K562 (cell line): Measurements from ENCODE around the gene ADAM15. TPM values are rescaled to one million over a fixed set of nuclear protein-coding genes. Genes with fewer than 3 reads are reported as not detected.

Experiments
- ATAC-seq: fragments of 200-7000 bp; cut with Tn5 transposase; 3 replicates; pipeline ENCODE4 v1.9.1; 2020; ENCODE audit warnings: moderate library complexity
- BruUV-seq: library from RNA; stranded (reverse); fragments of 400-500 nt; replicated peaks from 2 replicates; lab custom pipeline; 2021; lab: Mats Ljungman, UMichigan
- CTCF ChIA-PET: fragments of 300-600 bp; formaldehyde crosslinking; extraction: SDS; loops from one replicate; lab custom pipeline; 2021; ENCODE audit warnings: low intra/inter-chr PET ratio; lab: Yijun Ruan, JAX
- POLR2A ChIA-PET: fragments of 300-600, 350-650 bp; sonication (Branson Sonifier 250); formaldehyde crosslinking; extraction: SDS; loops from one replicate; lab custom pipeline; 2021; ENCODE audit warnings: antibody characterized with exemption, inconsistent platforms; lab: Yijun Ruan, JAX
- DNase-seq, 4 experiments: peaks; one replicate each; pipeline versions ENCODE4 v3.0.0 to v3.0.0-alpha.2; 2011 to 2018; ENCODE audit warnings: low spot score in 3 of 4, mixed read lengths in 3 of 4; ENCODE audit errors: extremely low read depth in 1 of 4
- FAIRE-seq: peaks from 2 replicates; lab custom pipeline; 2011; peaks lifted over from hg19 to GRCh38; lab: Jason Lieb, UNC
- H2AFZ ChIP-seq: 2 replicates; pipeline ENCODE4 v1.6.0; 2011; ENCODE audit warnings: low read depth, low read length, control low read depth, inconsistent platforms
- H3K27ac ChIP-seq: fragments of 200-600 bp; 3 replicates; pipeline ENCODE4 v1.8.0; 2011; ENCODE audit warnings: low read depth, mild to moderate bottlenecking, control low read depth, inconsistent platforms, low read length, moderate library complexity, mixed read lengths; ENCODE audit errors: extremely low read depth
- H3K27me3 ChIP-seq, 2 experiments: fragments of 300-600 bp in 1 of 2; 2 replicates in 1 of 2; 3 replicates in 1 of 2; pipeline versions ENCODE4 v1.6.0 to v1.8.0; 2011; ENCODE audit warnings: inconsistent platforms in 2 of 2, low read length in 2 of 2, mild to moderate bottlenecking in 1 of 2, mixed read lengths in 1 of 2, moderate library complexity in 1 of 2; ENCODE audit not compliant: control insufficient read depth in 2 of 2, insufficient read depth in 2 of 2
- H3K36me3 ChIP-seq: fragments of 300-600 bp; 3 replicates; pipeline ENCODE4 v1.8.0; 2011; ENCODE audit warnings: mild to moderate bottlenecking, low read length, inconsistent platforms; ENCODE audit not compliant: control insufficient read depth, insufficient read depth
- H3K4me1 ChIP-seq, 2 experiments: fragments of 200-600 bp in 1 of 2; replicated peaks in 1 of 2; 2 replicates in 1 of 2; 3 replicates in 1 of 2; pipeline versions ENCODE4 v1.5.1 to v1.8.0; 2011; ENCODE audit warnings: inconsistent platforms in 2 of 2, low read length in 2 of 2, mild to moderate bottlenecking in 1 of 2, mixed read lengths in 1 of 2, moderate library complexity in 1 of 2; ENCODE audit not compliant: control insufficient read depth in 2 of 2, insufficient read depth in 2 of 2
- H3K4me2 ChIP-seq: 2 replicates; pipeline ENCODE4 v1.6.1; 2011; ENCODE audit warnings: low read length, control low read depth, inconsistent platforms, mixed read lengths; ENCODE audit not compliant: insufficient read depth
- H3K4me3 ChIP-seq: fragments of 200-600 bp; sonication (generic), shearing (Covaris generic); 2 replicates; pipeline ENCODE4 v1.5.1; 2016; ENCODE audit warnings: control low read depth, inconsistent platforms
- H3K79me2 ChIP-seq: fragments of 200-600 bp; 3 replicates; pipeline ENCODE4 v1.8.0; 2011; ENCODE audit warnings: low read length, inconsistent platforms; ENCODE audit not compliant: control insufficient read depth, insufficient read depth
- H3K9ac ChIP-seq, 2 experiments: 2 replicates each; pipeline versions ENCODE4 v1.6.0 to v1.6.1; 2011; ENCODE audit warnings: low read depth in 2 of 2, low read length in 2 of 2, control low read depth in 1 of 2, inconsistent platforms in 1 of 2, mild to moderate bottlenecking in 1 of 2, mixed read lengths in 1 of 2; ENCODE audit not compliant: insufficient read depth in 1 of 2
- H3K9me1 ChIP-seq: one replicate; pipeline ENCODE4 v1.6.0; 2011; ENCODE audit warnings: inconsistent platforms, mild to moderate bottlenecking, low read length, moderate library complexity; ENCODE audit not compliant: control insufficient read depth, insufficient read depth
- H3K9me3 ChIP-seq: replicated peaks from 2 replicates; pipeline ENCODE4 v1.5.1; 2011; ENCODE audit warnings: low read depth, low read length, inconsistent platforms; ENCODE audit not compliant: control insufficient read depth, insufficient read depth
- H4K20me1 ChIP-seq: replicated peaks from 2 replicates; pipeline ENCODE4 v1.6.1; 2011; ENCODE audit warnings: low read length, inconsistent platforms, mixed read lengths; ENCODE audit not compliant: control insufficient read depth, insufficient read depth
- ARID1B ChIP-seq: fragments of 450-650 bp; IDR thresholded peaks from 2 replicates; pipeline ENCODE4 v1.6.1; 2016; ENCODE audit warnings: antibody characterized with exemption, mild to moderate bottlenecking, inconsistent platforms
- CBX1 ChIP-seq: sonication (generic); IDR thresholded peaks from 2 replicates; pipeline ENCODE4 v1.6.1; 2016; ENCODE audit warnings: antibody characterized with exemption, low read depth, mild to moderate bottlenecking
- E2F6 ChIP-seq, 2 experiments: IDR thresholded peaks; 2 replicates each; pipeline ENCODE4 v1.6.1; 2011; ENCODE audit warnings: borderline replicate concordance in 1 of 2, control low read depth in 1 of 2, low read depth in 1 of 2, low read length in 1 of 2, mild to moderate bottlenecking in 1 of 2, mixed read lengths in 1 of 2, moderate library complexity in 1 of 2; ENCODE audit not compliant: insufficient read depth in 1 of 2, insufficient read length in 1 of 2, poor library complexity in 1 of 2, severe bottlenecking in 1 of 2; ENCODE audit errors: extremely low read depth in 1 of 2
- EGR1 ChIP-seq: fragments of 450-650 bp; conservative IDR thresholded peaks from 2 replicates; pipeline ENCODE4 v1.6.1; 2017; ENCODE audit warnings: mild to moderate bottlenecking
- FOSL1 ChIP-seq: fragments of 200-800 bp; sonication (Bioruptor generic); conservative IDR thresholded peaks from 2 replicates; pipeline ENCODE4 v1.6.1; 2016; ENCODE audit warnings: missing genetic modification characterization, missing compliant biosample characterization
- IFI16 ChIP-seq: fragments of 250-450 bp; sonication (Bioruptor Pico); IDR thresholded peaks from 2 replicates; pipeline ENCODE4 v2.1.2; 2022; ENCODE audit warnings: mild to moderate bottlenecking, inconsistent platforms
- MLX ChIP-seq, 2 experiments: fragments of 450-650 bp in 1 of 2; sonication (generic) in 1 of 2; formaldehyde crosslinking; conservative IDR thresholded peaks; 2 replicates each; pipeline versions ENCODE4 v1.4.0 to v1.8.1; 2020 to 2022; ENCODE audit warnings: mild to moderate bottlenecking in 1 of 2, missing genetic modification reagents in 1 of 2
- NELFE ChIP-seq: IDR thresholded peaks from 2 replicates; pipeline ENCODE4 v1.6.1; 2011; ENCODE audit warnings: mild to moderate bottlenecking; ENCODE audit not compliant: insufficient read depth, insufficient read length
- NFE2 ChIP-seq: IDR thresholded peaks from 2 replicates; pipeline ENCODE4 v1.6.1; 2014; ENCODE audit warnings: antibody characterized with exemption, low read depth
- NFIC ChIP-seq: fragments of 450-650 bp; IDR thresholded peaks from 2 replicates; pipeline ENCODE4 v1.6.1; 2017; ENCODE audit warnings: mild to moderate bottlenecking, inconsistent platforms
- NRF1 ChIP-seq, 2 experiments: fragments of 450-650 bp; IDR thresholded peaks in 1 of 2; conservative IDR thresholded peaks in 1 of 2; 2 replicates each; pipeline ENCODE4 v1.6.1; 2014; ENCODE audit warnings: mild to moderate bottlenecking in 2 of 2
- RBFOX2 ChIP-seq: fragments of 200-400 bp; formaldehyde crosslinking; IDR thresholded peaks from 2 replicates; pipeline ENCODE4 v1.6.1; 2017; ENCODE audit warnings: low read depth, mild to moderate bottlenecking, low read length, moderate library complexity
- SIN3A ChIP-seq, 2 experiments: fragments of 150-350 bp in 1 of 2; IDR thresholded peaks; 2 replicates each; pipeline ENCODE4 v1.6.1; 2011 to 2016; ENCODE audit warnings: borderline replicate concordance in 2 of 2, low read depth in 2 of 2, low read length in 2 of 2, mild to moderate bottlenecking in 2 of 2, moderate library complexity in 2 of 2; ENCODE audit not compliant: control insufficient read depth in 1 of 2
- TCF7L2 ChIP-seq: fragments of 150-350 bp; IDR thresholded peaks from 2 replicates; pipeline ENCODE4 v1.6.1; 2016; ENCODE audit warnings: low read depth, mild to moderate bottlenecking, low read length, moderate library complexity
- TEAD4 ChIP-seq, 2 experiments: sonication (generic) in 1 of 2; formaldehyde crosslinking in 1 of 2; IDR thresholded peaks; 2 replicates each; pipeline versions ENCODE4 v1.6.1 to v1.8.0; 2012 to 2022; ENCODE audit warnings: borderline replicate concordance in 1 of 2, inconsistent platforms in 1 of 2, low read length in 1 of 2, mild to moderate bottlenecking in 1 of 2, missing genetic modification reagents in 1 of 2
- TOE1 ChIP-seq, 2 experiments: fragments of 450-650 bp in 1 of 2; sonication (generic) in 1 of 2; formaldehyde crosslinking in 1 of 2; IDR thresholded peaks; 2 replicates each; pipeline versions ENCODE4 v1.7.1 to v1.8.0; 2016 to 2022; ENCODE audit warnings: borderline replicate concordance in 2 of 2, mild to moderate bottlenecking in 2 of 2, antibody characterized with exemption in 1 of 2, inconsistent platforms in 1 of 2, low read depth in 1 of 2, missing genetic modification reagents in 1 of 2, moderate library complexity in 1 of 2
- TRIM24 ChIP-seq, 2 experiments: fragments of 450-650 bp; IDR thresholded peaks; 2 replicates each; pipeline ENCODE4 v1.6.1; 2016
- ZNF780A ChIP-seq: fragments of 250-450 bp; sonication (Bioruptor Pico); IDR thresholded peaks from 2 replicates; pipeline ENCODE4 v1.5.0; 2021; ENCODE audit warnings: mild to moderate bottlenecking
- WGBS: fragments of 100-300 bp; shearing (Covaris generic); methylation state at CpG from one replicate; pipeline ENCODE4 v1.1.6; 2016; ENCODE audit warnings: low coverage, mixed read lengths; ENCODE audit not compliant: insufficient coverage; ENCODE audit errors: missing lambda C conversion rate; 5-methylcytosine and 5-hydroxymethylcytosine counted together
- in situ Hi-C: fragments of 300-500 bp; cut with MboI; formaldehyde crosslinking; loops from 4 replicates; pipeline ENCODE4 v1.15.0; 2018; ENCODE audit warnings: inconsistent platforms, mixed read lengths
- intact Hi-C: fragments of 100-400 bp; cut with micrococcal nuclease; formaldehyde crosslinking; loops from 2 replicates; pipeline ENCODE4 v1.14.2; 2022
- polyA plus RNA-seq, 8 experiments: library from polyadenylated mRNA; depleted of rRNA in 4 of 8; stranded (reverse) in 5 of 8; unstranded in 3 of 8; fragments of >200 nt; fragmentation: Nextera tagmentation in 2 of 8; fragmentation: Illumina TruSeq in 1 of 8; extraction: Ambion mirVana in 2 of 8; extraction: Trizol in 1 of 8; gene quantifications; 2 replicates each; pipeline versions ENCODE4 v1.2.1 to v1.2.3, GENCODE V29; 2011 to 2014; ENCODE audit warnings: inconsistent platforms in 1 of 8, missing spikeins in 1 of 8
- total RNA-seq, 7 experiments: library from RNA; depleted of rRNA in 6 of 7; stranded (reverse); fragments of >200 nt in 6 of 7; fragmentation: Illumina TruSeq in 2 of 7; extraction: Trizol in 2 of 7; gene quantifications; 2 replicates each; pipeline versions ENCODE4 v1.2.1 to v1.2.3, GENCODE V29; 2011 to 2021; ENCODE audit warnings: low replicate concordance in 1 of 7

Gene ADAM15
- total and polyA plus RNA-seq, 9 of the 15 experiments (the other 6 are each of a cell fraction or from before 2014, with no cell fraction given) = 0.69 to 72.3 (median 32.8) TPM

GRCh38 chr1:155085504-155086127 is 34.5 kb downstream of the ADAM15 start:
- H3K27me3 ChIP-seq = peaks cover 3 to 8% of the 10 kb centered on the region in 2 experiments; a peak in 2 of 5 replicates
- H4K20me1 ChIP-seq = peaks cover 26% of the 10 kb centered on the region
- peak overlapping the region; percentile 77 to 92; a peak in 3 of 4 replicates for H3K9ac ChIP-seq
- peak overlapping the region; percentile 72 for H3K27ac ChIP-seq
- H3K4me3 ChIP-seq = peak overlapping the region; percentile 59
- H3K4me1 ChIP-seq = peaks cover 21 to 54% of the 10 kb centered on the region in 2 experiments
- POLR2A ChIA-PET = interaction anchor here (0.8 to 1.2 kb wide), 2 partner anchors 22 to 33 kb away, joined by 3 to 6 read pairs; partner anchors contain the start of gene EFNA4
- peak overlapping the region; percentile 95 for H2AFZ ChIP-seq
- peaks cover 7% of the 10 kb centered on the region; the same call in 1 of the 3 replicates for H3K36me3 ChIP-seq
- under 1% methylated on average over 28 of the region's 32 CpGs for WGBS
- in situ Hi-C loops = no loop called here
- H3K9me3 ChIP-seq = no peaks in the 10 kb centered on the region
- peak; percentile 42 for ATAC-seq
- CTCF ChIA-PET = interaction anchor here (0.7 to 9.0 kb wide), 6 partner anchors 23 to 1153 kb away, joined by 3 to 153 read pairs (median 5); partner anchors contain the start of gene EFNA4
- intact Hi-C loops = loop anchor here (2.0 to 5.0 kb wide), 2 partner anchors 15 to 528 kb away; partner anchors contain the start of gene UBE2Q1
- H3K9me1 ChIP-seq = no peaks in the 10 kb centered on the region
- H3K4me2 ChIP-seq = peak overlapping the region; percentile 93
- DNase-seq = peak; percentile 59 to 81 (median 64)
- peak; percentile 74 for FAIRE-seq
- BruUV-seq = no TSS peak
- H3K79me2 ChIP-seq = peaks cover 5% of the 10 kb centered on the region; the same call in 2 of the 3 replicates
- TF ChIP-seq RBFOX2 (peak; percentile 27; the same call in 1 of the 2 replicates), NFE2 (0 out of 2 replicates have a peak, but pooled peaks have one; percentile 6), FOSL1 (tag) (peak; percentile 37), CBX1 (no peak; the same call in 1 of the 2 replicates), TEAD4 (IDR thresholded peaks at IDR 0.05; ENCODE audit: low read length) (0 out of 2 replicates have a peak, but pooled peaks have one; percentile 19), TEAD4 (CRISPR knock-in tag; IDR thresholded peaks at IDR 0.05; ENCODE audit: borderline replicate concordance) (no peak), ZNF780A (CRISPR knock-in tag) (no peak), TCF7L2 (no peak), TRIM24 (IDR thresholded peaks at IDR 0.05) (peak in 1 of 2 experiments; percentile 49; a peak in 1 of 4 replicates), NELFE (no peak), ARID1B (0 out of 2 replicates have a peak, but pooled peaks have one; percentile 6), TOE1 (IDR thresholded peaks at IDR 0.05; ENCODE audit: borderline replicate concordance) (0 out of 2 replicates have a peak, but pooled peaks have one; percentile 33), TOE1 (CRISPR knock-in tag; IDR thresholded peaks at IDR 0.05; ENCODE audit: borderline replicate concordance, low read depth) (no peak), SIN3A (IDR thresholded peaks at IDR 0.05; ENCODE audit: borderline replicate concordance in 2 of 2, control insufficient read depth in 1 of 2, low read depth in 2 of 2, low read length in 2 of 2) (peak in 1 of 2 experiments; percentile 9; a peak in 2 of 4 replicates), NFIC (peak; percentile 55; the same call in 1 of the 2 replicates), E2F6 (IDR thresholded peaks at IDR 0.05; ENCODE audit: borderline replicate concordance in 1 of 2, extremely low read depth in 1 of 2, insufficient read depth in 1 of 2, insufficient read length in 1 of 2, low read depth in 1 of 2, low read length in 1 of 2, poor library complexity in 1 of 2, severe bottlenecking in 1 of 2) (peak; percentile 54 to 62), EGR1 (peak; percentile 43; the same call in 1 of the 2 replicates), NRF1 (conservative IDR thresholded peaks at IDR 0.05 in 1 of 2, IDR thresholded peaks at IDR 0.05 in 1 of 2) (peak in 1 of 2 experiments; percentile 1; a peak in 1 of 4 replicates), IFI16 (CRISPR knock-in tag) (no peak), MLX (CRISPR knock-in tag; conservative IDR thresholded peaks at IDR 0.05) (0 out of 4 replicates have a peak, but pooled peaks of 1 of the 2 experiments have one; percentile 51)
